HEK293T (cell line): ENCODE results near the gene RPL32.

Experiments used
- ARNT ChIP-seq: fragments of 450-650 bp; IDR thresholded peaks from 2 replicates; pipeline ENCODE4 v1.6.1; 2017; ENCODE audit warnings: mild to moderate bottlenecking
- BHLHE40 ChIP-seq: fragments of 450-650 bp; IDR thresholded peaks from 2 replicates; pipeline ENCODE4 v1.6.1; 2016; ENCODE audit warnings: mild to moderate bottlenecking, moderate library complexity, borderline replicate concordance
- FOXA1 ChIP-seq: fragments of 450-650 bp; IDR thresholded peaks from 2 replicates; pipeline ENCODE4 v1.6.1; 2016; ENCODE audit warnings: mild to moderate bottlenecking
- FOXK2 ChIP-seq: fragments of 450-650 bp; IDR thresholded peaks from 2 replicates; pipeline ENCODE4 v1.6.1; 2016; ENCODE audit warnings: mild to moderate bottlenecking
- FOXM1 ChIP-seq: fragments of 450-650 bp; IDR thresholded peaks from 2 replicates; pipeline ENCODE4 v1.6.1; 2017; ENCODE audit warnings: mild to moderate bottlenecking, borderline replicate concordance
- HDGF ChIP-seq: fragments of 450-650 bp; IDR thresholded peaks from 2 replicates; pipeline ENCODE4 v1.6.1; 2017; ENCODE audit warnings: antibody characterized with exemption, borderline replicate concordance

GRCh38 chr3:12797124-12797891, 44.1 kb downstream of the RPL32 start:
- TF ChIP-seq ARNT, result no peak
- TF ChIP-seq FOXM1, result no peak
- no peak for TF ChIP-seq BHLHE40
- no peak for TF ChIP-seq FOXK2
- no peak for TF ChIP-seq HDGF
- no peak for TF ChIP-seq FOXA1
